K562 (cell line): ENCODE data around the gene VDAC2. TPM values are rescaled to one million over a fixed set of nuclear protein-coding genes. Genes with fewer than 3 reads are reported as not detected.

Experiments used
- ATF1 ChIP-seq, 2 experiments: fragments of 450-650 bp in 1 of 2; IDR thresholded peaks; 2 replicates each; pipeline ENCODE4 v1.6.1; 2016; ENCODE audit warnings: missing compliant biosample characterization in 1 of 2, missing genetic modification characterization in 1 of 2
- BCL6 ChIP-seq: fragments of 250-450 bp; sonication (Bioruptor Pico); IDR thresholded peaks from 2 replicates; pipeline ENCODE4 v1.4.0; 2020
- BMI1 ChIP-seq: fragments of 150-350 bp; IDR thresholded peaks from 2 replicates; pipeline ENCODE4 v1.6.1; 2014; ENCODE audit warnings: low read length
- CHAMP1 ChIP-seq: fragments of 450-650 bp; IDR thresholded peaks from 2 replicates; pipeline ENCODE4 v1.6.1; 2016; ENCODE audit warnings: mild to moderate bottlenecking
- CSDE1 ChIP-seq, 2 experiments: fragments of 450-650 bp; IDR thresholded peaks; 2 replicates each; pipeline ENCODE4 v1.6.1; 2016; ENCODE audit warnings: mild to moderate bottlenecking in 1 of 2
- FOXK2 ChIP-seq, 2 experiments: fragments of 450-650 bp; IDR thresholded peaks in 1 of 2; conservative IDR thresholded peaks in 1 of 2; 2 replicates each; pipeline ENCODE4 v1.6.1; 2016; ENCODE audit warnings: low read depth in 2 of 2, mild to moderate bottlenecking in 1 of 2
- MAFK ChIP-seq: IDR thresholded peaks from 2 replicates; pipeline ENCODE4 v1.6.1; 2011; ENCODE audit warnings: low read length, improper control_type of control experiment
- MYC ChIP-seq, 2 experiments: fragments of 250-450 bp in 1 of 2; sonication (Bioruptor Pico) in 1 of 2; IDR thresholded peaks; 2 replicates each; pipeline versions ENCODE4 v1.5.1 to v1.6.1; 2012 to 2021; ENCODE audit warnings: low read depth in 2 of 2, borderline replicate concordance in 1 of 2, improper control_type of control experiment in 1 of 2, low read length in 1 of 2, mild to moderate bottlenecking in 1 of 2, moderate library complexity in 1 of 2
- PHB2 ChIP-seq: fragments of 450-650 bp; IDR thresholded peaks from 2 replicates; pipeline ENCODE4 v1.6.1; 2017; ENCODE audit warnings: low read depth
- PRPF4 ChIP-seq: fragments of 200-400 bp; formaldehyde crosslinking; IDR thresholded peaks from one replicate; pipeline ENCODE4 v1.6.1; 2017; ENCODE audit warnings: low read length, low read depth, mild to moderate bottlenecking; ENCODE audit not compliant: insufficient read depth, poor library complexity, severe bottlenecking
- PTRF ChIP-seq: fragments of 450-650 bp; IDR thresholded peaks from 2 replicates; pipeline ENCODE4 v1.6.1; 2016; ENCODE audit warnings: mild to moderate bottlenecking, missing genetic modification characterization, missing compliant biosample characterization
- RAD21 ChIP-seq, 2 experiments: fragments of 250-450 bp in 1 of 2; fragments of 450-650 bp in 1 of 2; sonication (Bioruptor Pico) in 1 of 2; formaldehyde crosslinking in 1 of 2; IDR thresholded peaks in 1 of 2; conservative IDR thresholded peaks in 1 of 2; 2 replicates each; pipeline versions ENCODE4 v1.4.0 to v1.8.0; 2020 to 2022; ENCODE audit warnings: mild to moderate bottlenecking in 2 of 2, moderate library complexity in 1 of 2
- RBFOX2 ChIP-seq: fragments of 200-400 bp; formaldehyde crosslinking; IDR thresholded peaks from 2 replicates; pipeline ENCODE4 v1.6.1; 2017; ENCODE audit warnings: low read depth, mild to moderate bottlenecking, low read length, moderate library complexity
- SP1 ChIP-seq: sonication (generic); formaldehyde crosslinking; IDR thresholded peaks from 2 replicates; pipeline ENCODE4 v1.8.1; 2022; ENCODE audit warnings: mild to moderate bottlenecking, missing genetic modification reagents
- THAP7 ChIP-seq: fragments of 250-450 bp; sonication (Bioruptor Pico); IDR thresholded peaks from 2 replicates; pipeline ENCODE4 v1.5.0; 2021
- TRIM25 ChIP-seq: fragments of 450-650 bp; IDR thresholded peaks from 2 replicates; pipeline ENCODE4 v1.7.0; 2016; ENCODE audit warnings: borderline replicate concordance
- YBX1 ChIP-seq: fragments of 450-650 bp; IDR thresholded peaks from 2 replicates; pipeline ENCODE4 v1.7.1; 2016; ENCODE audit warnings: mild to moderate bottlenecking
- ZC3H11A ChIP-seq: IDR thresholded peaks from 2 replicates; pipeline ENCODE4 v1.6.1; 2012; ENCODE audit warnings: low read depth, low read length, improper control_type of control experiment
- ZNF134 ChIP-seq: fragments of 250-450 bp; sonication (Bioruptor Pico); conservative IDR thresholded peaks from 2 replicates; pipeline ENCODE4 v1.4.0; 2020
- ZNF408 ChIP-seq: fragments of 250-450 bp; sonication (Bioruptor Pico); IDR thresholded peaks from 2 replicates; pipeline ENCODE4 v1.4.0; 2020; ENCODE audit warnings: low read depth, mild to moderate bottlenecking, moderate library complexity
- ZNF511 ChIP-seq: sonication (generic); formaldehyde crosslinking; IDR thresholded peaks from 2 replicates; pipeline ENCODE4 v1.8.0; 2022; ENCODE audit warnings: mild to moderate bottlenecking, missing genetic modification reagents
- polyA plus RNA-seq, 8 experiments: library from polyadenylated mRNA; depleted of rRNA in 4 of 8; stranded (reverse) in 5 of 8; unstranded in 3 of 8; fragments of >200 nt; fragmentation: Nextera tagmentation in 2 of 8; fragmentation: Illumina TruSeq in 1 of 8; extraction: Ambion mirVana in 2 of 8; extraction: Trizol in 1 of 8; gene quantifications; 2 replicates each; pipeline versions ENCODE4 v1.2.1 to v1.2.3, GENCODE V29; 2011 to 2014; ENCODE audit warnings: inconsistent platforms in 1 of 8, missing spikeins in 1 of 8
- total RNA-seq, 7 experiments: library from RNA; depleted of rRNA in 6 of 7; stranded (reverse); fragments of >200 nt in 6 of 7; fragmentation: Illumina TruSeq in 2 of 7; extraction: Trizol in 2 of 7; gene quantifications; 2 replicates each; pipeline versions ENCODE4 v1.2.1 to v1.2.3, GENCODE V29; 2011 to 2021; ENCODE audit warnings: low replicate concordance in 1 of 7

Gene VDAC2
- total and polyA plus RNA-seq, 9 of the 15 experiments (the other 6 are each of a cell fraction or from before 2014, with no cell fraction given) = 139 to 450 (median 250) TPM

GRCh38 chr10:75211007-75211691, 553 bp downstream of the VDAC2 start (continued):
- no peak for TF ChIP-seq RAD21 (CRISPR knock-in tag; conservative IDR thresholded peaks at IDR 0.05 in 1 of 2, IDR thresholded peaks at IDR 0.05 in 1 of 2)
- no peak for TF ChIP-seq PRPF4
- TF ChIP-seq ATF1 (CRISPR knock-in tag; IDR thresholded peaks at IDR 0.05) = no peak
- TF ChIP-seq ATF1 (tag; IDR thresholded peaks at IDR 0.05) = no peak
- TF ChIP-seq MYC (IDR thresholded peaks at IDR 0.05; ENCODE audit: low read depth, low read length) = no peak; the same call in 1 of the 2 replicates
- no peak for TF ChIP-seq MYC (CRISPR knock-in tag; IDR thresholded peaks at IDR 0.05; ENCODE audit: borderline replicate concordance, low read depth)
- TF ChIP-seq ZNF408 (CRISPR knock-in tag) = no peak
- no peak for TF ChIP-seq THAP7 (CRISPR knock-in tag)
- no peak for TF ChIP-seq CSDE1 (IDR thresholded peaks at IDR 0.05)
- peak; percentile 79; the same call in 1 of the 2 replicates for TF ChIP-seq ZNF511 (CRISPR knock-in tag)
- TF ChIP-seq PHB2 = no peak
- no peak for TF ChIP-seq FOXK2 (conservative IDR thresholded peaks at IDR 0.05 in 1 of 2, IDR thresholded peaks at IDR 0.05 in 1 of 2; ENCODE audit: low read depth in 2 of 2)
- no peak for TF ChIP-seq SP1
- no peak for TF ChIP-seq ZNF134
- TF ChIP-seq ZC3H11A = no peak
- TF ChIP-seq TRIM25 = 0 out of 2 replicates have a peak, but pooled peaks have one; percentile 40
- TF ChIP-seq PTRF (tag) = no peak
- TF ChIP-seq CHAMP1 = no peak
- peak; percentile 76 for TF ChIP-seq RBFOX2
- no peak for TF ChIP-seq YBX1
- no peak for TF ChIP-seq BMI1
- TF ChIP-seq BCL6 (CRISPR knock-in tag) = no peak
- no peak for TF ChIP-seq MAFK
